Neural crest cell (in vitro differentiated cells): ENCODE results near the gene DGKG. TPM values are rescaled to one million over a fixed set of nuclear protein-coding genes. Genes with fewer than 3 reads are reported as not detected.

Experiments
- DNase-seq: peaks from one replicate; pipeline ENCODE4 v3.0.0; 2021; ENCODE audit warnings: low read depth, mixed read lengths, low spot score
- H3K27ac Mint-ChIP-seq: one replicate; pipeline ENCODE4 v1.8.0; 2021; ENCODE audit warnings: mild to moderate bottlenecking, mixed read lengths; ENCODE audit not compliant: unreplicated experiment
- H3K27me3 Mint-ChIP-seq: 2 replicates; pipeline ENCODE4 v1.8.0; 2021; ENCODE audit warnings: low read depth, mild to moderate bottlenecking, mixed read lengths
- H3K36me3 Mint-ChIP-seq: 2 replicates; pipeline ENCODE4 v1.8.0; 2021; ENCODE audit warnings: low read depth, mild to moderate bottlenecking, mixed read lengths
- H3K4me1 Mint-ChIP-seq: 2 replicates; pipeline ENCODE4 v1.8.0; 2021; ENCODE audit warnings: mixed read lengths
- H3K4me3 Mint-ChIP-seq: one replicate; pipeline ENCODE4 v1.8.0; 2021; ENCODE audit warnings: mild to moderate bottlenecking, mixed read lengths
- H3K9me3 Mint-ChIP-seq: 2 replicates; pipeline ENCODE4 v1.8.0; 2021; ENCODE audit warnings: mixed read lengths
- CTCF ChIP-seq: fragments of 200-600 bp; sonication (generic); conservative IDR thresholded peaks from 2 replicates; pipeline ENCODE4 v1.5.0; 2021; ENCODE audit warnings: antibody characterized with exemption, mild to moderate bottlenecking
- total RNA-seq: library from RNA; stranded (reverse); gene quantifications from 2 replicates; pipeline ENCODE4 v1.2.1, GENCODE V29; 2021

DGKG gene
- total RNA-seq, 1 donor from 2014 or later: not detected

GRCh38 chr3:186124592-186124991 is 237.4 kb downstream of the DGKG start:
- Mint-ChIP-seq H3K4me3 (no peak overlapping the region), H3K4me1 (peaks cover 17% of the 10 kb centered on the region), H3K27me3 (peaks cover 6% of the 10 kb centered on the region), H3K36me3 (no peaks in the 10 kb centered on the region), H3K9me3 (peaks cover 4% of the 10 kb centered on the region), H3K27ac (no peak overlapping the region)
- no peak for DNase-seq
- no peak for TF ChIP-seq CTCF

- no peak overlapping the region for H3K27ac Mint-ChIP-seq
These were observed 239.0 kb downstream of the DGKG start for GRCh38 chr3:186123012-186123411.

GRCh38 chr3:186121968-186122367 is 240.1 kb downstream of the DGKG start:
- peaks cover 24% of the 10 kb centered on the region for H3K4me1 Mint-ChIP-seq
- peaks cover 4% of the 10 kb centered on the region for H3K9me3 Mint-ChIP-seq
- no peak overlapping the region for H3K4me3 Mint-ChIP-seq
- no peak for TF ChIP-seq CTCF
- peak overlapping the region; percentile 0 for H3K27ac Mint-ChIP-seq
- H3K36me3 Mint-ChIP-seq: no peaks in the 10 kb centered on the region
- H3K27me3 Mint-ChIP-seq: peaks cover 6% of the 10 kb centered on the region
- DNase-seq: no peak

More at GRCh38 chr3:186123012-186123411, 239.0 kb downstream of the DGKG start:
- H3K36me3 Mint-ChIP-seq: no peaks in the 10 kb centered on the region
- H3K9me3 Mint-ChIP-seq: peaks cover 4% of the 10 kb centered on the region
- DNase-seq: no peak
- peaks cover 17% of the 10 kb centered on the region for H3K4me1 Mint-ChIP-seq
- TF ChIP-seq CTCF: no peak
- H3K27me3 Mint-ChIP-seq: peaks cover 6% of the 10 kb centered on the region
- no peak overlapping the region for H3K4me3 Mint-ChIP-seq

GRCh38 chr3:186121278-186121677 is 240.8 kb downstream of the DGKG start:
- Mint-ChIP-seq H3K27me3 (peaks cover 6% of the 10 kb centered on the region), H3K27ac (no peak overlapping the region), H3K9me3 (peaks cover 4% of the 10 kb centered on the region), H3K4me3 (no peak overlapping the region), H3K4me1 (peaks cover 28% of the 10 kb centered on the region), H3K36me3 (no peaks in the 10 kb centered on the region)
- no peak for TF ChIP-seq CTCF
- no peak for DNase-seq

GRCh38 chr3:186119499-186119898 is 242.5 kb downstream of the DGKG start:
- DNase-seq: no peak
- no peak overlapping the region for H3K27ac Mint-ChIP-seq
- no peaks in the 10 kb centered on the region for H3K36me3 Mint-ChIP-seq
- no peak overlapping the region for H3K4me3 Mint-ChIP-seq
- H3K9me3 Mint-ChIP-seq: no peaks in the 10 kb centered on the region
- peaks cover 8% of the 10 kb centered on the region for H3K27me3 Mint-ChIP-seq
- TF ChIP-seq CTCF: no peak
- peaks cover 31% of the 10 kb centered on the region for H3K4me1 Mint-ChIP-seq

- no peak for DNase-seq
- H3K4me1 Mint-ChIP-seq: peaks cover 26% of the 10 kb centered on the region
- H3K4me3 Mint-ChIP-seq: no peak overlapping the region
- no peak overlapping the region for H3K27ac Mint-ChIP-seq
- peaks cover 8% of the 10 kb centered on the region for H3K27me3 Mint-ChIP-seq
- no peak for TF ChIP-seq CTCF
- no peaks in the 10 kb centered on the region for H3K9me3 Mint-ChIP-seq
- H3K36me3 Mint-ChIP-seq: no peaks in the 10 kb centered on the region
These were observed 243.3 kb downstream of the DGKG start for GRCh38 chr3:186118692-186119091.
